KMS-11 (cell line): ENCODE results near the gene KLC4.
A peak's percentile ranks its signal among the peaks of the same experiment; 100 is the strongest.

ENCODE experiments used
- H2AFZ ChIP-seq: fragments of 200-600 bp; sonication (generic); 2 replicates; pipeline ENCODE4 v1.6.1; 2016; ENCODE audit warnings: antibody characterized with exemption, mixed run types, low read depth
- H3K27ac ChIP-seq: fragments of 200-600 bp; sonication (generic); 2 replicates; pipeline ENCODE4 v1.6.1; 2016; ENCODE audit warnings: mild to moderate bottlenecking, mixed run types
- H3K27me3 ChIP-seq: fragments of 200-600 bp; sonication (generic); 2 replicates; pipeline ENCODE4 v1.6.1; 2017; ENCODE audit warnings: mild to moderate bottlenecking, low read depth, mixed run types, moderate library complexity; ENCODE audit not compliant: insufficient read depth
- H3K36me3 ChIP-seq: fragments of 200-600 bp; sonication (generic); 2 replicates; pipeline ENCODE4 v1.6.1; 2017; ENCODE audit warnings: mild to moderate bottlenecking, mixed run types; ENCODE audit not compliant: insufficient read depth
- H3K4me1 ChIP-seq: fragments of 200-600 bp; sonication (generic); 2 replicates; pipeline ENCODE4 v1.6.1; 2016; ENCODE audit warnings: mild to moderate bottlenecking, low read depth, mixed run types; ENCODE audit not compliant: poor library complexity, severe bottlenecking
- H3K4me2 ChIP-seq: fragments of 200-600 bp; sonication (generic); 2 replicates; pipeline ENCODE4 v1.7.0; 2016; ENCODE audit warnings: mild to moderate bottlenecking, mixed run types
- H3K4me3 ChIP-seq: fragments of 200-600 bp; sonication (generic); IDR thresholded peaks from 2 replicates; pipeline ENCODE4 v1.6.1; 2017; ENCODE audit warnings: low read depth, low read length, mixed read lengths; ENCODE audit not compliant: insufficient read depth
- H3K79me2 ChIP-seq: fragments of 200-600 bp; sonication (generic); 2 replicates; pipeline ENCODE4 v1.6.1; 2016; ENCODE audit warnings: low read depth, mixed run types; ENCODE audit not compliant: insufficient read depth
- H3K9ac ChIP-seq: fragments of 200-600 bp; sonication (generic); 2 replicates; pipeline ENCODE4 v1.6.1; 2016; ENCODE audit warnings: mild to moderate bottlenecking, mixed run types
- H4K20me1 ChIP-seq: fragments of 200-600 bp; sonication (generic); 2 replicates; pipeline ENCODE4 v1.6.1; 2016; ENCODE audit warnings: mild to moderate bottlenecking, mixed run types; ENCODE audit not compliant: insufficient read depth
- TF ChIP-seq, protein P1 (sequence below): fragments of 200-600 bp; sonication (generic); conservative IDR thresholded peaks from 2 replicates; pipeline ENCODE4 v1.6.1; 2017; ENCODE audit warnings: low read depth, mild to moderate bottlenecking, antibody characterized with exemption, low read length, moderate library complexity, mixed read lengths

The KLC4 gene

DNA sequence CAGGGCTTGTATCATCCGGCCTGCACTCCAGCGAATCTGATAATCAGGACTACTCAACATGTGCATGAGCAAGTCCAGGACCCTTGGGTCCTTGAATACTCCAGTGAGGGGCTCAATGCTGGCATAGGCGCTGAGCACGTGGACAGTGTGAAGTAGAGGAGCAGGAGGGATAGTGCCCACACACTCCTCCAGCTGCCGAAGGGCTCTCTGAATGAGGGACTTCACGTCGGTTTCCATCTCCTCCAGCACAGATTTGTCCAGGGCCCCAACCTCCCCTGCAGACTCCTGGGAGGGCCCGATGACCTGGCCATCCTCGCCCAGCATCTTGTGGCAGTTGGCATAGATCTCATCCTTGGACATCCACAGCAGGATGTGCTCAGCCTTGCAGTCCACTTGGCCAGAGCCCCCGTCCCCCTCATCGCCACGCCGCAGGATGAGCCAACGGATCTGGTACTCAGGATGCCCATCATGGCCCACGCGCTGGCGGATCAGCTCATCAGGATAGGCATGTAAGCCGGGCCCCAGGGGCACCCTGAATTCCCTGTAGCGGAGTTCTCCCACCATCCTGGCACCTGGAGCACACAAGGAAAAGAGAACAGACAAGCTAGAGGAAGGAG lies 7.1 kb upstream of the KLC4 start:
- TF ChIP-seq, protein P1, sequence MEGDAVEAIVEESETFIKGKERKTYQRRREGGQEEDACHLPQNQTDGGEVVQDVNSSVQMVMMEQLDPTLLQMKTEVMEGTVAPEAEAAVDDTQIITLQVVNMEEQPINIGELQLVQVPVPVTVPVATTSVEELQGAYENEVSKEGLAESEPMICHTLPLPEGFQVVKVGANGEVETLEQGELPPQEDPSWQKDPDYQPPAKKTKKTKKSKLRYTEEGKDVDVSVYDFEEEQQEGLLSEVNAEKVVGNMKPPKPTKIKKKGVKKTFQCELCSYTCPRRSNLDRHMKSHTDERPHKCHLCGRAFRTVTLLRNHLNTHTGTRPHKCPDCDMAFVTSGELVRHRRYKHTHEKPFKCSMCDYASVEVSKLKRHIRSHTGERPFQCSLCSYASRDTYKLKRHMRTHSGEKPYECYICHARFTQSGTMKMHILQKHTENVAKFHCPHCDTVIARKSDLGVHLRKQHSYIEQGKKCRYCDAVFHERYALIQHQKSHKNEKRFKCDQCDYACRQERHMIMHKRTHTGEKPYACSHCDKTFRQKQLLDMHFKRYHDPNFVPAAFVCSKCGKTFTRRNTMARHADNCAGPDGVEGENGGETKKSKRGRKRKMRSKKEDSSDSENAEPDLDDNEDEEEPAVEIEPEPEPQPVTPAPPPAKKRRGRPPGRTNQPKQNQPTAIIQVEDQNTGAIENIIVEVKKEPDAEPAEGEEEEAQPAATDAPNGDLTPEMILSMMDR, result no peak
- peak overlapping the region; percentile 79; the same call in 1 of the 2 replicates for H3K9ac ChIP-seq
- no peaks in the 10 kb centered on the region for H3K27me3 ChIP-seq
- no peak overlapping the region for H2AFZ ChIP-seq
- H4K20me1 ChIP-seq, result no peaks in the 10 kb centered on the region
- peaks cover 9% of the 10 kb centered on the region; the same call in 1 of the 2 replicates for H3K79me2 ChIP-seq
- H3K4me3 ChIP-seq, result no peak overlapping the region
- no peaks in the 10 kb centered on the region for H3K36me3 ChIP-seq
- no peak overlapping the region for H3K27ac ChIP-seq
- H3K4me1 ChIP-seq, result peaks cover 12% of the 10 kb centered on the region
- peak overlapping the region; percentile 74 for H3K4me2 ChIP-seq

DNA sequence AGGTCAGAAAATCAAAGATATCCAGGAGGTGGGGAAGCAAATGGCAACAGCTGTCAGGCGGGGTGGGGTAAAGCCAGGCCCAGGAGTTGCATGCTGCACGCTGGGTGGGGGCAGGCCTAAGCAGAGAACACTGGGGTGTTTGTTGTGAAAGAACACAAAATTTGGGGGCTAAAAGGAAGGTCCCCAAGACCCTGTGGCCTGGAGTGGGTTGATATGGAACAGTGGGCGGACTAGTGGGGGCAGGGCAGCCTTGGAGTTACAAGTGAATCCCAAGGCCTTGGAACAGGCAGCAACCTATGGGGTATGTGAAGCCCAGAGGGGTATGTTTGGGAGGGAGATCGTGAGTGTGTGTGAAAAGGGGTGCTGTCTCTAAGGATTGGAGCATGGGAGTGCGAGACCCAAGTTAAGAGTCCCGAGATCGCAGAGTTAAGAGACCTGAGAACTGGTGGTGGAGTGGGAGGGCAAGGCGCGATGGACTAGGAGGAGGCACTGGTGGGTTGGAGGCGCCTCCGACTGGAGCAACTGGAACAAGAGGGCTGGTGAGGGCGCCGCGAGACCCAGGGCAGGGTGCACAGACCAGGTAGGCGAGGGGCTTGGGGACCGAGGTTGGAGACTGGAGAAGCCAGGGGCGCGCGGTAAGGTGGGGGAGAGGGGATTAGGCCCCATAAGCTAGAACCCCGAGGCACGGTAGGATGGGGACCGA lies 6.4 kb upstream of the KLC4 start:
- peak overlapping the region; percentile 55; the same call in 1 of the 2 replicates for H2AFZ ChIP-seq
- TF ChIP-seq, protein P1, result no peak

DNA sequence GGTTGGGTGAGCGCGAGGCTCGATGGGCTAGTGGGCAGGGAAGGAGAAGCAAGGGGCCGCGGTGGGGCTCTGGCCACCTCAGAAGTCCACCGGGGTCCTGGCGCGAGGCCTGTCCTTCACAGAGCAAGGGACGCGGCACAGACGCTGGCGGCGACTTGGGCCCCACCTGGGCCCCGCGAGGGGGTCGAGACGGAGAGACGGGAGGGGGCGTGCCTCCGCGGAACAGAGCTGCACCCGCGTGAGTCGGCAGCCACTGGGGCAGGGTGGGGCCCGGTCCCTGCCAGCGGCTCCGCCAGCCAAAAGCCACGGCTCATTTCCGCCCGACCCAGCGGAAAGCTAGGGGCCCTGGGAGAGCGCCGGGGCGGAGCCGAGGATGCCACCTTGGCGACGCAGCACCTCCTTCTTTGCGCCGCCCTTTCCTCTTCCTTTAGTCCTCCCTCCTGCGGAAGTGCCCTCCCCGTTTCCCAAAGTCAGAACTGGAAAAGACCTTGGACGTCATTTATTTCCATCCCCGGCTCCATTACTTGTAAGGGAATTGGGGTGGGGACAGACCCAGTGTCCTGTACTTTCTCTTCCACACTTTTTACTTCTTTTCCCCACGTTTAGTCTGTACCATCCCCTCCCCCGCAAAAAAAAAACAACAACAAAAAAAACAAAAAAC lies 5.8 kb upstream of the KLC4 start, which contains the start of gene CUL7:
Gene CUL7, minus strand, starts transcription at position 307 of the 661 bp plus-strand sequence. CDS start 1,063 bp downstream, outside the sequence.
- Histone ChIP-seq H3K4me3 (no peak within 1 kb of the TSS), H4K20me1 (no peaks in the 10 kb centered on the region), H3K36me3 (no peaks in the 10 kb centered on the region), H3K4me2 (peak within 1 kb of the TSS; percentile 74), H3K79me2 (peaks cover 18% of the 10 kb centered on the region), H3K4me1 (peaks cover 21% of the 10 kb centered on the region), H3K27ac (peak within 1 kb of the TSS; percentile 47), H3K9ac (peak within 1 kb of the TSS; percentile 79), H2AFZ (peak within 1 kb of the TSS; percentile 55; the same call in 1 of the 2 replicates), H3K27me3 (no peaks in the 10 kb centered on the region)
- TF ChIP-seq, protein P1, result no peak

More for the DNA sequence above, 6.4 kb upstream of the KLC4 start:
- peaks cover 11% of the 10 kb centered on the region for H3K79me2 ChIP-seq
- H3K27me3 ChIP-seq, result no peaks in the 10 kb centered on the region
- H3K4me3 ChIP-seq, result no peak overlapping the region
- H3K27ac ChIP-seq, result peak overlapping the region; percentile 47
- H3K4me2 ChIP-seq, result peak overlapping the region; percentile 74
- peak overlapping the region; percentile 79 for H3K9ac ChIP-seq
- peaks cover 14% of the 10 kb centered on the region for H3K4me1 ChIP-seq
- H3K36me3 ChIP-seq, result no peaks in the 10 kb centered on the region
- no peaks in the 10 kb centered on the region for H4K20me1 ChIP-seq

DNA sequence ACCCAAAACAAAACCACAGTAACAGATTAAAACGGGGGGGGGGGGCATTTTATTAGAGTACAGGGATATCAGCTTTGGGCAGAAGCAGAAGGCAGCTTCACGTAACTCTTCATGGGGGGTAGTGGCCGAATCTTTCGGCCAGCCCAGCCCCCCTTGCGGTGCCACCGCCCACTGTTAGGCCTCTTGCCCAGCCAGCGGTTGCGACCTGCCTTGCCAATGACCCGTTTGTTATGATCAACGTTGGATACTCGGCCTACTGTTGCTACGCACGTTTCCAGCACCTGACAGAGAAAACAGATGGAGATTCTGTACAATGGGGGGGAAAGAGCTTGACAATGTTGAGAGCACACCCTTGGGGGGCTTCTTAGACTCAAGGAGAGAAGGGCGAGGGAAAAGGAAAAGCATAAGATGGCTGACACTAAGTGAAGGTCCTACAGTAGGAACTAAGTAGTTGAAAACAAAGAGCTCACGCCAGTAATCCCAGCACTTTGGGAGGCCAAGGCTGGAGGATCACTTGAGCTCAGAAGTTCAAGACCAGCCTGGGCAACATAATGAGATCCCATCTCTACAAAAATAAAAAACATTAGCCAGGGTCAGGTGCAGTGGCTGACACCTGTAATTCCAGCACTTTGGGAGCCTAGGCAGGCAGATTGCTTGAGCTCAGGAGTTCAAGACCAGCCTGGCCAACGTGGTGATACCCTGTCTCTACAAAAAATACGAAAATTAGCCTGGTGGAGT lies 5.1 kb upstream of the KLC4 start:
- no peaks in the 10 kb centered on the region for H3K27me3 ChIP-seq
- H3K36me3 ChIP-seq, result no peaks in the 10 kb centered on the region
- H3K27ac ChIP-seq, result 0 out of 2 replicates have a peak overlapping the region, but pooled peaks have one; percentile 47
- H3K4me1 ChIP-seq, result peaks cover 21% of the 10 kb centered on the region
- H3K4me2 ChIP-seq, result peak overlapping the region; percentile 16; the same call in 1 of the 2 replicates
- H4K20me1 ChIP-seq, result no peaks in the 10 kb centered on the region
- peak overlapping the region; percentile 55; the same call in 1 of the 2 replicates for H2AFZ ChIP-seq
- H3K9ac ChIP-seq, result peak overlapping the region; percentile 79; the same call in 1 of the 2 replicates
- peaks cover 22% of the 10 kb centered on the region for H3K79me2 ChIP-seq
- no peak overlapping the region for H3K4me3 ChIP-seq
- TF ChIP-seq, protein P1, result no peak
